Cardiac fibroblast (primary cell): ENCODE data around the gene POLK.
A peak's percentile ranks its signal among the peaks of the same experiment; 100 is the strongest.

ENCODE experiments used
- DNase-seq, 2 donors: peaks; one replicate each; pipeline versions ENCODE4 v3.0.0 to v3.0.0-alpha.2; 2010; ENCODE audit warnings: low read depth in 2 of 2
- H3K4me3 ChIP-seq, 2 donors: replicated peaks in 1 of 2; 1 replicate in 1 of 2; 2 replicates in 1 of 2; pipeline ENCODE4 v1.5.1; 2011; ENCODE audit warnings: low read depth in 2 of 2, low read length in 2 of 2, mild to moderate bottlenecking in 2 of 2, moderate library complexity in 1 of 2
- TF ChIP-seq, protein P1 (sequence below): IDR thresholded peaks from one replicate; pipeline ENCODE4 v1.5.1; 2011; ENCODE audit warnings: low read depth, mild to moderate bottlenecking, low read length, inconsistent platforms

Gene POLK

DNA sequence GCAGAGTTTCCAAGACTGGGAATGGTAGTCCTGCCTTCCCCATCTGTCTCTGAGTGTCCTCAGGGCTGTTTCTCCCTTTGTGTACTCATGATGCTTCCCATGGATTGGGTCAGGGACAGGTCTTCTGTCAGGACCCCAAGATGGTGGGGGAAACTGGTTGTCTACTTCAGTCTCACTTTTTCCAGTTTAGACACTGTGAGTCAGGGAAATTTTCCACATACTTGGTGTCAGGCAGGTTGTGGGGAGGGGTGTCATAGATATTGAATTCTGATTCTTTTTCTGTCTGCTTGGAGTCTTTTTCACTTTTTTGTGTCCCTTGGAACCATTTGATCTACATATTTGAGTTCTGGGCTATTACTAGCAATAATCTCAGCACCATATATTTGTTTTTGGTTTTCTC lies 10.3 kb downstream of the POLK start:
- peak in 1 of 2 donors; percentile 36 for DNase-seq

DNA sequence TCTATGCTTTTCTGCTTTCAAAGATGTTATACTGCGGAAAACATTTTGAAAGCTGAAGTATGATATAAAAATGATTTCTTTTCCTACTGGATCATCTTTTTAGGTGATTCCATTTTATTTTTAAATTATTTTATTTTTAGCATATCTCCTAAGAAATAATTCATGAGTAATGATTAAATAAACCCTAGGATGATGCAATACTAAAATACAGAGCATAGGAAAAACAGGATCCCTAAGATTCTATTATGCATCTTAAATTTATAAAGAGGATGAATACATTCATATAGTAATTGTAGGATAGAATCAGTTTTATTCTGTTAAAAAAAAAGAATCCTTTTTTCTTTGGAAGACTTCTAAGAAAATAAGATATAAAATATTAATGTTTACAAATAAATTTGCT lies 10.9 kb downstream of the POLK start:
- TF ChIP-seq, protein P1, sequence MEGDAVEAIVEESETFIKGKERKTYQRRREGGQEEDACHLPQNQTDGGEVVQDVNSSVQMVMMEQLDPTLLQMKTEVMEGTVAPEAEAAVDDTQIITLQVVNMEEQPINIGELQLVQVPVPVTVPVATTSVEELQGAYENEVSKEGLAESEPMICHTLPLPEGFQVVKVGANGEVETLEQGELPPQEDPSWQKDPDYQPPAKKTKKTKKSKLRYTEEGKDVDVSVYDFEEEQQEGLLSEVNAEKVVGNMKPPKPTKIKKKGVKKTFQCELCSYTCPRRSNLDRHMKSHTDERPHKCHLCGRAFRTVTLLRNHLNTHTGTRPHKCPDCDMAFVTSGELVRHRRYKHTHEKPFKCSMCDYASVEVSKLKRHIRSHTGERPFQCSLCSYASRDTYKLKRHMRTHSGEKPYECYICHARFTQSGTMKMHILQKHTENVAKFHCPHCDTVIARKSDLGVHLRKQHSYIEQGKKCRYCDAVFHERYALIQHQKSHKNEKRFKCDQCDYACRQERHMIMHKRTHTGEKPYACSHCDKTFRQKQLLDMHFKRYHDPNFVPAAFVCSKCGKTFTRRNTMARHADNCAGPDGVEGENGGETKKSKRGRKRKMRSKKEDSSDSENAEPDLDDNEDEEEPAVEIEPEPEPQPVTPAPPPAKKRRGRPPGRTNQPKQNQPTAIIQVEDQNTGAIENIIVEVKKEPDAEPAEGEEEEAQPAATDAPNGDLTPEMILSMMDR: no peak
- DNase-seq: peak in 1 of 2 donors; percentile 27
- H3K4me3 ChIP-seq: no peak overlapping the region

More for the DNA sequence above, 10.3 kb downstream of the POLK start:
- TF ChIP-seq, protein P1: no peak
- H3K4me3 ChIP-seq: no peak overlapping the region

DNA sequence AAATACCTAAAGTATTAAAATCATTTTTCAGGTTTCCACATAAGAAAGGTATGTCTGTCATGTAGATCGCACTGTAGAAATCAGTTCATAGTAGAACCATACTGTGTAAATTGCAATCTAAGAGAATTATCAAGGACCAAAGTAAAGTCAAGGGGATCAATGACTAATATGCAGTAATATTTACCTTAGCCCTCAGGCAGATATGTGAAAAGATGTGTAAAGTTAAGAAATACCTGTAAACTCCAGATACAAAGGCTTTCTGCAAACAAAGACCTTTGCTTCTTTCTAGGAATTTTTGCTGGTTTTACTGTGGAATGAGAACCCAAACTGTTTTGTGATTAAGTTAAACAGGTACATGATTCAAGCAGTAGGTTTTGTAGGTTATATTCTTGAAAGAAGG lies 11.6 kb downstream of the POLK start:
- no peak for DNase-seq
- no peak overlapping the region for H3K4me3 ChIP-seq
- TF ChIP-seq, protein P1: no peak

DNA sequence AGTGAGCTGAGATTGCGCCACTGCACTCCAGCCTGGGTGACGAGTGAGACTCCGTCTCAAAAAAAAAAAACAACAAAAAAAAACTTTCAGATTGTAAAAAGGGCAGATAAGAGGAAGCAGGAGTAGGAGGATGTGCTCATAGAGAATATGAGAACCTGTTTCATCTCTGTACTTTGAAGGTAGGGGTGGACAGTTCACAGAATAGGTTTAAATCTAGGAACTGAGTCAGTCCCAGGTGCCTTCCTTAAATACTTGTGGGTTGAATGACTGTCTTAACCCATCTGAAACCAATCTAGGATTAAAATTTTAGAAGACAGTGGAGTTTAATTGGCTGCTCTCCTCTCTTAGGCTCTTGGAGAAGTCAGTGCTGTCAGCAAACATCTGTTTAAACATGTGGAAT lies 12.4 kb downstream of the POLK start:
- H3K4me3 ChIP-seq: no peak overlapping the region
- no peak for DNase-seq
- TF ChIP-seq, protein P1: no peak

DNA sequence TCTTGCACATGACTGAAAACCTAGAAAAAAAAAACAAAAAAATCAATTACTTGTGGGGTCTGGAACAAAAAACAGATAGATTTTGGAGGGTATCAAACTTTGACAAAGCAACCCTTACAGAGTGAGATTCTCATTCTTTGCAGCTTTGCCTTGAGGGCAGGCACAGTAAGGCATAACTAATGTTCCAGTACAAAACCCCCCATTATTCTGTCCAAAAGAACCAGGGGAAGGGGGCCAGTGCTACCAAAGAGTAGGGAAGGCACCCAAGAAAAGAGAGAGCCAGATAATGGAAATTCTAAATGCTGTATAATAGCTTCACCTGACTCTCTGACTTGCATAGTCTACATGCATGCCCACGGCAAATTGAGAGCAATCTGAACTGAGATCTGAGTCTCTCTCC lies 12.9 kb downstream of the POLK start:
- H3K4me3 ChIP-seq: no peak overlapping the region
- TF ChIP-seq, protein P1: no peak
- no peak for DNase-seq

DNA sequence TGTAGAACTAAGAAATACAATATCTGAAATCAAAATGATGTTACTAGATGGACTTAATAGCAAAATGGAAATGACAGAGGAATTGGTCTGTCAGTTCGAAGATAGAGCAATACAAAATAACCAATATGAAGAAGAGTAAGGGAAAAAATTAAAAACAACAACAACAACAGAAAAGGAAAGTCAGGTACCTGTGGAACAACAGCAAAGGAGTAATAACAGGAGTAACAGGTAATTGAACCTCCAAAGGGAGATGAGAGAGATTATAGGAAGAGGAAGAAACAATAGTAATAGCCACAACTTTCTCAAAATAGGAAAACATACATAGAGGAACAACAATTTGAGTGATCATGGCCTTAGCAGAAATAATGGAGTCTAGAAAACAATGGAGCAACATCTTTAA lies 13.7 kb downstream of the POLK start:
- DNase-seq: no peak
- TF ChIP-seq, protein P1: no peak
- no peak overlapping the region for H3K4me3 ChIP-seq

DNA sequence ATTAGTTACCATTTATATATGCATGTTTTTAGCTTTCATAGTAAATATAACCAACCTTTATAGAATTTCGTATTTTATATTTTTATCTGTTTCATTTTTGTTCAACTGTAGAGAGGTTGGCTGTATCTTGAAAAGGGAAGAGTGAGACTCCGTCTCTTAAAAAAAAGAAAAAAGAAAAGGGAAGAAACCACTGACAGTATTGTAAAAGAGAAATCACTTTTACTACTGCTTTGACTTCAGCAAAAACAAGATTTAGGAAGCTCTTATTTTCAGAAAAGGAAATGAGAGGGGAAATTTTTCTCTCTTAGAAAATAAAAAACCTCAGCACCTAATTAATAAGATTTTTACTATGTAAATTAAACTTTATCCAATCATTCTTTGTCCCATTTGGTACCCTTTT lies 14.4 kb downstream of the POLK start:
- H3K4me3 ChIP-seq: no peak overlapping the region
- TF ChIP-seq, protein P1: no peak
- DNase-seq: no peak
